SW480 (cell line): Measurements from ENCODE around the gene IL3.

ENCODE experiments used
- DNase-seq: peaks from one replicate; pipeline ENCODE4 v3.0.0-alpha.2; 2016; ENCODE audit warnings: low spot score

The IL3 gene

DNA sequence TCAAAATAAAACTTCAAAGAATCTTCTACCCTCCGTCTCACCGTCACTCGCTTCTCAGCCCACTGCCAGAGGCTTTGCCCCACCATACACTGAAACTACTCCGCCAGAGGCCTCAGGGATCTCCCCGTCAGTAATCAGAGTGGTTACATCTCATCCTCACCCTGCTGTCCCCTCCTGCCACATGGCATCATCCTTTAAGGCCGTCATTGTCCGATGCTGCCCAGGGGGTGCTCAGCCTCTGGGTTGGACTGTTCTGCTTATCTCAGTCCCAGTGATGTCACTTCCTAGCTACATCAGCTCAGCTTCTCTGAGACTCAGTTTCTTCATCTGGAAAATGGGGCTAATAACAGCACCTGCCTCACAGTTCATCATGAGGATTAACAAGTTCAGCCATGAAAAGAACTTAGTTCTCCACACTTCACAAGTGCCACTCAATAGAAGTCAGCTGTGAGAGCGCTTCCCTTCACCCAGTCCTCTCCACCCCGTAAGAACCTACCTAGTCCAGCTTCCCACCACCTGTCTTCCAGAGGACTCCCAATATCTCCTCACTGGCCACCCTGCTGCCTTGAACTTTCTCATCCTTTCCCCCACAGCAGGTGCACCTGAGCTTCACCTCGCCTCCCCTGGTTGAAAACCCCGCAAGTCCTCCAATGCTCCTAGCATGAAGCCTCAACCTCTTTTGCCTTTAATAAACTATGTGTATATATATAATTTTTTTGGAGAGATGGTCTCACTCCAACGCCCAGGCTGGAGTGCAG is 2.8 kb upstream of the IL3 start:
- no peak for DNase-seq

DNA sequence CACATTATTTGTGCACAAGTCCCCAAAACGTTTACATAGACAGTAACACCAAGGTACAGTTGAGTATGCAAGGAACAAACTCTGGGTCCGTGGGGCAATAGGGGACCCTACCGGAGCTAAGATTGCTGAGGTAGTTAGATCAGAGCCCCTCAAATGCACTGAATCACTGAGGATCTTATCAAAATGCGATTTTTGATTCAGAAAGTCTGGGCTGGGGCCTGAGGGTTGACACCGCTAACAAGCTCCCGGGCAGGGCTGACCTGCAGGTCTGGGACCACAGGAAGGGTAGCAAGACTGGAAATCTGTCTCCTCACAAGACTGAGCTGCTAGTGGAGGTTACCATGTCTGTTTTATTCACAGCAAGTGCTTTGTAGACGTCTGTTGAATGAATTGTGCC is 1.8 kb upstream of the IL3 start:
- DNase-seq, result no peak

DNA sequence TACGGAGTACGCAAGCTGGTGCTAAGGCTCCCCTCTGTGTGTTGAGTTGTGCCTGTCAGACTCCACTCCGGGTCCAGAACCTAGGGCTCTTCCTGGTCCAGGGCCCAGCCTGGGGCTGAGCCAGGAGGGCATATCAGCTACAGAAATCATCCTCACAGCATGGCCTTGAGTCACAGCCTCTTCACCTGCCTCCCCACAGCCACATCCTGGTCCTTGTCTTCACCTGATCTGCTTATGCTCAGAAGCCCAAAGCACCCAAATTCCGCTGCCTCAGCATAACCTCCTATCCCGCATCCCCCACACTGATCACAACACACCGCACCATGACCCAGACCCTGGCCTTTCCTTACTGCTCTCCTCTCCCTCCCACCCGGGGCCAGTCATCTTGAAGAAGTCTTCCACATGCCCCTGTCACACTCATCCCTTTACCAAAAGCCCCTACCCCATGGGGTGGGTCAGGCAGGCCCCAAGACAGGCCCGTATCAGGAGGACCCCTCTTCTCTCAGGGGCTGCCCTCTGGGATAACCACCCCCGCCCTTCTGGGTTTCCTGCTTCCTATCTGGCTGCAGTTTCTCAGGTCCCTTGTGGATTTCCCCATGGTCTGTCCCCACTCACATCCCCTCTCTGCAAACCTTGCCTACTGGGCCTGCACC is 1.3 kb upstream of the IL3 start:
- DNase-seq, result no peak

DNA sequence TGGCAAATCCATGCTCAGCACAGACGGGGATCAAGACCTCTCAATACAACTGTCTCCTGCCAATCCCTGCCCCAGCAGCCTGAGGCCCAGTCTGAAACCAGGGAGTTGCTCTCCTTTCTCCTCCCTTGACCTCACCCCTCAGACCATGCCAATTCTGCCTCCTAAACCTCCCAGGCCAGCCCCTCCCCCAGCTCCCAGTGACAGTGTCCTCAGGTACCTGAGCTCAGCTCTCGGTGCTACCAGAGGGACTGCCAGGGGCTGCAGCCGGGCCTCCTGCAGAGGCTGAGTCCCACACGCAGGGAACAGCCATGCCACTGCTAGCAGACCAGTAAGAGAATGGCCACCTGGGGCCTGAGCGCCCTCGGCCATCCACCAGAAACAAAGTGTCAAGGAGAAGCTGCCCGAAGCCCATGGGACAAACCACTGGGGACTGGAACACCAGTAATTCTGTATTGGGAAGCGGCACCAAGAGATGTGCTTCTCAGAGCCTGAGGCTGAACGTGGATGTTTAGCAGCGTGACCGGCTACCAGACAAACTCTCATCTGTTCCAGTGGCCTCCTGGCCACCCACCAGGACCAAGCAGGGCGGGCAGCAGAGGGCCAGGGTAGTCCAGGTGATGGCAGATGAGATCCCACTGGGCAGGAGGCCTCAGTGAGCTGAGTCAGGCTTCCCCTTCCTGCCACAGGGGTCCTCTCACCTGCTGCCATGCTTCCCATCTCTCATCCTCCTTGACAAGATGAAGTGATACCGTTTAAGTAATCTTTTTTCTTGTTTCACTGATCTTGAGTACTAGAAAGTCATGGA is 557 bp upstream of the IL3 start:
- DNase-seq, result no peak

DNA sequence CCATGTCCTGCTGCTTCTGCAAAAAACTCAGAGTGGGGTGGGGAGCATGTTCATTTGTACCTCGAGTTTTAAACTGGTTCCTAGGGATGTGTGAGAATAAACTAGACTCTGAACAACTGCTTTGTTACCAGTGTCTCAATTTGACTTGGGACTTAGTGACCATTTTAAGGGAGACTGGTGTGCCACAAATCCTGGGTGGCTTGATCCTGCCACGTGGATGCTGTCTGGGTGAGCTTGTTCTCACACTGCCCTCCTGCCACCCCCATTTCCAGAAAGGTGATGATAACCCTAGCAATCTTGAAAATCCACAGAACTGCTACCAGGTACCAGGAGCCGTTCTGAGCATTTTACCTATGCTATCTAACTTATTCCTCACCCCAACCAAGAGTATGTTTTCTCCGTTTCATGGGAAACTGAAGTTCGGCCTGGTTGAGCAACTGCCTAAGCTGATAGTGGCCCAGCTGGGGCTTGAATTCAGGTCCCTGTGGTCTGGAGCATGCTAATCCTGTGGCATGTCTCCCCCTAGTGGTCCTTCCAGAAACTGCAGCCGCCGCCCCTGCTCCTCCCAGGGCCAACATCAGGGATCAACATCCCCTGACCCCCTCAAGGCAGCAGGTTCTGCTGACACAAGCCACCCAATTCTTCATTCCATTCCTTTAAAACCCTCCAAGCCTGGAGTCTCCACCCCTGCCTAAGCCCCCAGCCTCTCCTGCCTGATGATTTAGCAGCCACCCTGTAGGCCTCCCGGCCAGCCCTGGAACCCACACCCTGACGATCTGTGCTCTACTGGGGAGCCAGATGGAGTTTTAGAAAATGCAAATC is 2.8 kb downstream of the IL3 start:
- peak; percentile 66 for DNase-seq

DNA sequence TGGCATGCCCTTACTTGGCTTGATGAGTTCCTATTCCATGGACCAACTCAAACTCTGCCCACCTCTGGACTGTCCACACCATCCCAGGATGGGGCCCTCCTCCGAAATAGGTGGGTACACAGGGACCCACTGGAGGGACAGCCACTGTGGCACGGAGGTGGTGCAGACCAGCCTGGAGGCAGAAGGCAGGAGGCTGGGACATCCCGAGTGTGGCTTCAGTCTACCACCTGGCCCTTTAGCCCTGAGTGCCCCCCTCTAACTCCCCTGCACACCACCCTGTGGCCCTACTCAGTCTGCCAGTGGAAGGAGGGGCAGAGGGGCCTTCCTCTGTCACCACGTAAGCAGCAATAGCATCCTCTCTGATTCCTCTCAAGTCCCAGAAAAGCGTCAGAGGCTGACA is 3.7 kb downstream of the IL3 start:
- no peak for DNase-seq

DNA sequence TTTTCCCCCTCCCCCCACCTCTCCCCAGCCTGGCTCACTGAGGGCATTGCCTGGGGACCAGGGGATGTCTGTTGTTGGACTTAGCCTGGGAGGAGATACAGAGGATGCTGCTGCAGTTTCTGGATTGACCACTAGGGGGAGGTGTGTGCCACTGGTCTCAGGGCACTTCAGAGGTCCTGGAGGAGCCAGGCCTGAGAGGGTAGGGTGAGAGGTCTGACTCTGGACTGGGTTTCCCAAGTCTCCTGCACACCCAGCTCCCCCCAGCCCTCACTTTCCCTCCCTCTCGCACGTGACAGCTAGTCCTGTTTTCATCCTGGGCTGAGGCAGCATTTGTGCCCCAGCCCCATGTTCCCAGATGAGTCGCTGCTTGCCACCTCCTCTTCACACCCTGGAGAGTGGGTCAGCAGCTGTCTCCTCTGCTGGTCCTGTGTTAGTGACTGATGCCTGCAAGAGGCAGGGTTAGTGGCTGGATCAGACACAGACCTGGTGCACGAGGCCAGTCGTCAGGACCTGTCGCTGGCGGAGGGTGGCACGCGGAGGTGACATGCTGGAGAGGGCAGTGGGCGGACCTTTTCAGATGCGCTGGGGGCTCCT is 4.4 kb downstream of the IL3 start:
- peak; percentile 72 for DNase-seq

DNA sequence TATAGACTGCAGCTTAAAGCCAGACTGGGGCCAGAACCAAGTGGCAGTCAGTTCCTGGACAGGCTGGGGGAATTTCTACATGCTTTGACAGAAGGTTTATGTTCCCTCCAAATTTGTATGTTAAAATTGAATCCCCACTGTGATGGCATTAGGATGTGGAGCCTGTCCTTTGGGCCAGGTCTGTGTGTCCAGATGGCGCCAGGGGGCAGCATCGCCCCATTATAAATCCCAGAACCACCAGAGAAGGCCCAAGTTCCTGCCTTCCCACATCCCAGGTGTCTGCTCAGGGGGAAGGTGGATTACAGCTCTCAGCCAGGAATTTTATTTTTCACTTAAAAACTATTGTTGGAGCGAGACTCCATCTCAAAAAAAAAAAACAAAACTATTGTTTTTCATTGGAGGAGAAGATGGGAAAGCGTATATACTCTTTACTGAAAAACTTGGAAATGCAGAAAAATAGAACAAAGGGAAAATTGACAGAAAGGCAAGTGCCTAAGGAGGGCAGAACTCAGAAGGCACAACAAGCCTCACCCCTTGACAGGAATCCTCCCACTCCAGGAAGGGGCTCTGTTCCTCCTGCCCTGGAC is 5.0 kb downstream of the IL3 start:
- DNase-seq, result peak; percentile 85

DNA sequence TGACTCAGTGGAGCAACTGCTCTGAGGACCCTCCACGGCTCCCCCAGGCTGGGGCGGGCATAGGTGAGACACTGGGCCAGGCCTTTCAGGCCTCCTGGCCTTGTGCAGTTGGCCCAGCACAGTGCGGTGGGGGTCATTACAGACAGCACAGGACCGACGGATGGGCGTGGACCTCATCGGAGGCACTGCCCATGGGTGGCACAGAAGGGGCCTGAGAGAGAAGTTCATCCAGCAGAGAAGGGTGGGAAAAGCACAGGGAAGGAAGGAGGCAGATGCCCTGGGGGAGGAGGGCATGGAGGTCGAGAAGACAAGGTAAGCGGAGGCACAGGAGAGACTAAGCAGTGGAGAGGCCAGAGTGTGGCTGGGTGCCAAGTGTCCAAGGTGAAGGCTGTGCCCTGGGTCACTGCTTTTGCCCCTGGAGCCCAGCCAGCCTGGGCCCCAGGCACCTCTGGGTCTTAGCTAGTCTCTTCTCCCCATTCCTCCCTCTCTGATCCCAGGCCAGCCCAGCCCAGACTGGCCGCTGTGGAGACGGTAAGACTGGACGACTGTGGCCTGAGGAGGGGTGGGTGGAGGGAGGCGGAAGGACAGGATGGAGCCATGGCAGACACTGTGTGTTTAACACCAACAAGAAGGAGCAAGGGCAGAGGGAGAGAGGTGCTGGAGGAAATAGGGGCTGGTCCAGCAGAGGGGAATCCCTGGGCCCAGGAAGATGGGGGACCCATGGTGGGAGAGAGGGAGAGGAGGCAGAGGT is 5.7 kb downstream of the IL3 start:
- no peak for DNase-seq

DNA sequence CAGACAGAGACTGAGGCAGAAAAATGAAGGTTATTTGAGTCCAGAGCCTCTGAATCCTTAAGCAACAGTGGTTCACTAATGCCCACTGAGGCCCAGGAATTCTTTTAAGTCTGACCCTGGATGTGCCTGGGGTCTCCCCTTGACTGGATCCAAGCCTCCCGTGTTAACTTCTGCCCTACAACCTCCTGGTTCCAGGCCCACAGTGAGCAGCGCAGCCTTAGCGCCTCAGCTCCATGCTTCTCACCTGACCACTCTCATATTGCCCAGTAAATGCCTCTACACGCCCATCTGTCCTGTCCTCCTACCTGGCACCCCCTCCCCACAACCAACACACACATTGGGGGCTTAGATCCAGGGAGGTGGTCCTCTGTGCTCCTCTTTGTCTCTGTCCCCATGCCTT is 6.4 kb downstream of the IL3 start:
- DNase-seq, result no peak

DNA sequence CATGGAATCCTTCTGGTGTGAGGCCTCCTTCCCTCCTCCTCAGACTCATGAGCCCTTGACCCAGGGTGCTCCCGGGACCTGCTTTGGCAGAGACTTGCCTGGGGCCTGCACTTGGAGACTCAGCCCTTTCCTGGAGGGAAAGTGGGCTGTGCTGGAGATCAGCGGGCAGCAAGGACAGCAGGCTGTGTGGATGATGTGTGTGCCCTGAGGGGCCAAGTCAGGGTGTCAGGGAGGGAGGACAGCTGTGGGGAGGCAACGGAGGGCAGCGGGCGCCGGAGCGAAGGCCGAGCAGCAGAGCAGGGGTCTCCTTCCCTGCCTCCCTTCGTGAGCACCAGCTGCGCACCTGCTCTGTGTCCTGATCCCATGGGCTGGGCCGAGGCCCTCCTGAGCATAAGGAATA is 7.0 kb downstream of the IL3 start:
- no peak for DNase-seq

DNA sequence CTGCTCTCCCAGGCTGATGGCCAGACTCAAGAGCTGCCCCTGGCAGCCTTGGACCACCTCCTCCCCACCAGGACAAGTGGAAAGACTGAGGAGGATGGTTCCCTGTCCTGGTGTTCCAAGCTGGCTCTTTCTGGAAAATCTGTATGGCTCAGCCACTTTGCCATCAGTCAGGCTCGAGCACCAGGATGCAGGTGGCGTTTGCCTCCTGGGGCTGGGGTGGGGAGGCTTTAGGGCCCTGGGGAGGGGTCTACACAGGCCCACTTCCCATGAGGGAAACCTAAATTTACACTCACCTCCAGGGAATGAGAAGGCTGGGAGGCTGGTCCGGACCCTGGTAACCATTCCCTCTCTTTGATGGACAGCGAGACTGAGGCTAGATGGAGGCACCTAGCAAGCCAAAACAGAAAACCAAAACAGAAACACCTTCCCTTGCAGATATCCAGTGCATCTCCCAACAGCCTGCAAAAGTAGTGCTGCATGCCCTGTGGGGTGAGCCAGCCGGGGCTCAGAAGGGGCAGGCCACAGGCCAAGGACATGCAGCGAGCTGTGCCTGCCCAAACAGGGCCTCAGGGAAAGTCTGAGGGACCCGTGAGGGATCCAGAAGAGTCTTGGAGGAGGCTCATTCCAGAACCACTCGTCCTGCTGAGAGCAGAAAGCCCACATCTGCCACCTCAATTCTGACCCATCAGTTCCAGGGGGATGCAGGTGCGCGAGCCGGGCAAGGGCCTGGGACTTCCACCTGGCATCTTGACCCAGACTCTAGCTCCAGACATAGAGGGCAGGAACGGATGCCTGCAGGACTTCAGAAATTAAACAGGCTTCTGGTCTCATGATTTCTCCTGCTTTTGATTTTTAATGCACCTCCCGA is 7.7 kb downstream of the IL3 start:
- no peak for DNase-seq

DNA sequence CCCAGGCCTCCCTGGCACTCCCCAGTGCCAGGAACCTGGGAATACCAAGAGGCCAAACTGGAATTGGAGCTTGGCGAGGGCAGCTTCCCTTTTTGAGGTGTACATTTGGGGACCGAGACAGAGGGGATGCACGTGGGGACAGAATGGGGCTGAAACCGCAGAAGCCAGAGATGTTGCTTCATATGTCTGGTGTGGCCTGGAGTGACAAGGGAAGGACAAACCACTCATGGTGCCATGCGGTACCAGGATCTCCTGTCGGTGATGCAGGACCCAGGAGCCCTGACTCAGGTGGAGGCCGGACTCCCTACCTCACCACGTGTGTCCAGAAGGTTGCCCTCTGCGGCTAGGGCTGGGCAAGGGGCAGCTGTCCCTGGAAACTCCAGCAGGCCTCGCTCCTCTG is 9.1 kb downstream of the IL3 start:
- DNase-seq, result no peak

DNA sequence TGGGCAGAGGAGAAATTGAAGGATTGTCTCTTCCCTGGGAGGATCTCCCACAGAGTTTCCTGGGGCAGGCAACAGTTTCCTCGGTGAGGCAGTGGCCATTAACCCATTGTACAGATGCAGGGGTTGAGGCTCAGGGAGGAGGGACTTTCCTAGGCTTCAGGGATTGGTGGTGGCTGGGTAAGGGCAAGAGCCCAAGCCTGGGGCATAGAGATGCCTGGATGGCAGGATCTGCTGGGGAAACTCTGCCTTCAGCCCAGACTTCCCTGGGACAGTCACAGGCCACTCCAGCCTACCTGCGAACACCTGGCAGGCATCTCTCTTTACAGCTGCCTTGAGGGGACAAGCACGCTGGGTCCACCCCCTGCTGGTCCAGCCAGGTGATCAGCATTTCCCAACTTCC is 9.5 kb downstream of the IL3 start:
- DNase-seq, result no peak

DNA sequence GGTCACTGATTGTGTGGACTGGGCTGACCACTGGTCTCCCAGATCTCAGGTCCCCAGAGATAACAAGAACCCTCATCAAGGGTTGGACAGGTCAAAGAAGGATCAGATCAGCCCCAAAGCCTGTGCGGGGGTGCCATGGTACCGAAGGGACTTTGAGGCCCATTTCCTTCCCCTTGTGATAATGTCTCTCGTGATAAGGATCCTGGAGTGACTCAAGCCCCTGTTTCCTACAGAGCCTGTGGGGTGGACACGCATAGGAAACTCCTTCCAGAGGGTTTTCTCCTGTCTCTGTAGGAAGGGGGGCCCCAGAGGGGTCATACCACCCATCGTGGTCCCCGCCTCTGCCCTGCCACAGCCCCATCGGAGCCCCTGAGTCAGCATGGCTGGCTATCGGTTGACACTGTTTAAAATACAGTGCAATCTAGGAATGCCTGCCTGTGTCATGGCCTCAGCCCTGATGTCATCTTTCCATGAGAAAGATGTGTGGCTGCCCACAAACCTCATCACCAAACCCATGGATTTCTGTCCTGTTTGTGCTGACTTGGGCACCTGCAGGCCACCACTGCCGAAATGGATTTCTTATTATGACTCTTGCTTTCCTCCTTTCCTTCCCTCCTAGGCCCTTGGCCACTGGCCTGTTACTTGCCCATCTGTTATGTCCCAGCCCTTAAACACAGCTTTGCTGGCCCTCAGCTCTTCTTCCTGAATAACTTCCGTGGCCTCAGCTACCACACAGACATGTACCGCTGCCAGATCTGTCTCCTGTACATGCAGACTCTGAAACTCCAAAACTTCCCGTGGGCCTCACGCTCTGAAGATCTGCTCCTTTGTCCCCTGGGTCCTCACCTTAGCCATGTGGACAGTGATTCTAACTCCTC is 10.2 kb downstream of the IL3 start:
- no peak for DNase-seq

DNA sequence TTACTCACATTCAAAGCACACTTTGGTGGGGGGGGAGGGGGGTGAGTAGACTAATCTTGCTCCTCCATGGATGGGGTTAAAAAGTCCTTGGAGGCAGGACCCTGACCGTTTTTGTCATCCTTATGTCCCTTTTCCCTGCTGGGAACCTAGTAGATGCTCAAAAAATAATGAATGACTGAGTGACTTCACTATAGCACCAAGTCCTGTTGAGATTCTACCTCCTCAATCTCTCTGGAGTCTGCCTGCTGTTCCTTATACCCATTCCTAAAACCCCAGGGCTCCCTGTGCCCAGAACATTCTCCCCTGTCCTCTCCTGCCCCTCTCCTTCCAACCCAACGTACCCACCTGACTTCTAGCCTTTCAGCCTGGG is 10.9 kb downstream of the IL3 start:
- no peak for DNase-seq

DNA sequence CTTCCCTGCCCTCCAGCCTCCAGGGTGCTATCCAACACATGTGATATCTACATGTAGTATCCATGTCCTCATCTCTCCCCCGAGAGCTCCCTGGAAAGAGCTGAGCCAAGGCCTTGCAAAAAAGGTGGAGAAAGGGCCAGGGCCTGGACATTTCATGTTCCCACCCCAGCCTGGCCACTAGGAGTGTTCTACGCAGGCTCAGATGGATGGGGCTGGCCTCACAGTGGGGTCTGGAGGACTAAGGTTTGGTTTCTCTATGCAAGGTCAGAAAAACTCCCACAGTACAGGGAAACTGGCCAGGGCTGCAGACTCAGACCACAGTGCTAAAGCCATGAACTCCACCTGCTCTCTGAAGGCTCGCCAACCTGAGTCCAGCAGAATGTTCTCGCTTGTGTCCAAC is 11.6 kb downstream of the IL3 start:
- DNase-seq, result no peak

DNA sequence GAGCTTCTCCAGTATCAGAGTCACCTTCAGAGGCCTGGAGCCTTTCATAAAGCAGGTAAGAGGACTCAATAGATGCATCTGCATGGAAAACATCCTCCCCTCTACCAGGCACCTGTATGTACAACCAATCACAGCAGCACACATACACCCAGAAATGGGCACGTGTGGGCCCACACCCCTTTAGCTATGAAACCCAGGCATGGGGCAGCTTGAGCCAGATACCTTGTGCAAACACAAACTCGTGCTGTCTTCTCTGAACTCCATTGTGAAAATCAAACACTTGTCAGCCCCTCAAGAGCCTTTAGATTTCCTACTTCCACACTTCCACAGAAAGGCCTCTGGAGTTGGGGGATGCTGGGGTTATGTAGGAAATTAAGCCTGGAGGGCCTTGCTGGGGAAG is 12.1 kb downstream of the IL3 start:
- no peak for DNase-seq
